SK-N-SH (cell line): ENCODE results near the gene BCAT1. TPM values are rescaled to one million over a fixed set of nuclear protein-coding genes. Genes with fewer than 3 reads are reported as not detected.

Experiments
- CTCF ChIA-PET: fragments of 300-600, 350-600 bp; formaldehyde crosslinking; extraction: SDS; loops from one replicate; lab custom pipeline; 2021; lab: Yijun Ruan, JAX
- POLR2A ChIA-PET: fragments of 350-600 bp; sonication (Branson Sonifier 250); formaldehyde crosslinking; extraction: SDS; loops from one replicate; lab custom pipeline; 2020; ENCODE audit warnings: antibody characterized with exemption, inconsistent platforms; lab: Yijun Ruan, JAX
- DNase-seq: peaks from one replicate; pipeline ENCODE4 v3.0.0; 2012
- H2AFZ ChIP-seq: fragments of 200-600 bp; sonication (generic); 2 replicates; pipeline ENCODE4 v1.8.1; 2016; ENCODE audit warnings: antibody characterized with exemption, mild to moderate bottlenecking, low read depth
- H3F3A ChIP-seq: fragments of 200-600 bp; sonication (generic); replicated peaks from 2 replicates; pipeline ENCODE3; 2016; ENCODE audit warnings: antibody characterized with exemption, mild to moderate bottlenecking; ENCODE audit not compliant: insufficient read depth
- H3K27ac ChIP-seq, 2 experiments: fragments of 200-500 bp in 1 of 2; fragments of 200-600 bp in 1 of 2; sonication (Bioruptor generic) in 1 of 2; sonication (generic), shearing (Covaris generic) in 1 of 2; 2 replicates each; pipeline versions ENCODE4 v1.5.1 to v1.6.1; 2014 to 2016; ENCODE audit warnings: low read depth in 2 of 2, inconsistent platforms in 1 of 2, low read length in 1 of 2, mild to moderate bottlenecking in 1 of 2, mixed read lengths in 1 of 2
- H3K27me3 ChIP-seq: fragments of 200-600 bp; sonication (generic), shearing (Covaris generic); 2 replicates; pipeline ENCODE4 v1.6.1; 2016; ENCODE audit warnings: mixed run types; ENCODE audit not compliant: insufficient read depth
- H3K36me3 ChIP-seq, 2 experiments: fragments of 200-500 bp in 1 of 2; fragments of 200-600 bp in 1 of 2; sonication (Bioruptor generic) in 1 of 2; sonication (generic) in 1 of 2; replicated peaks in 1 of 2; 2 replicates each; pipeline versions ENCODE3 to v1.5.1; 2014 to 2016; ENCODE audit warnings: low read length in 1 of 2, mild to moderate bottlenecking in 1 of 2; ENCODE audit not compliant: insufficient read depth in 2 of 2, control insufficient read depth in 1 of 2
- H3K4me1 ChIP-seq, 2 experiments: fragments of 200-500 bp in 1 of 2; fragments of 200-600 bp in 1 of 2; sonication (Bioruptor generic) in 1 of 2; sonication (generic), shearing (Covaris generic) in 1 of 2; 2 replicates each; pipeline versions ENCODE4 v1.5.1 to v1.6.1; 2014 to 2016; ENCODE audit warnings: low read depth in 1 of 2, low read length in 1 of 2, mixed run types in 1 of 2; ENCODE audit not compliant: insufficient read depth in 2 of 2, control insufficient read depth in 1 of 2
- H3K4me2 ChIP-seq: fragments of 200-600 bp; sonication (generic), shearing (Covaris generic); 2 replicates; pipeline ENCODE4 v1.6.1; 2017; ENCODE audit warnings: mixed run types
- H3K4me3 ChIP-seq, 2 experiments: fragments of 200-500 bp in 1 of 2; fragments of 200-600 bp in 1 of 2; sonication (Bioruptor generic) in 1 of 2; sonication (generic), shearing (Covaris generic) in 1 of 2; 2 replicates each; pipeline versions ENCODE4 v1.5.1 to v1.8.1; 2014 to 2016; ENCODE audit warnings: low read depth in 2 of 2, inconsistent platforms in 1 of 2, low read length in 1 of 2, mild to moderate bottlenecking in 1 of 2, mixed read lengths in 1 of 2, moderate library complexity in 1 of 2
- H3K79me2 ChIP-seq: fragments of 200-600 bp; sonication (generic); 2 replicates; pipeline ENCODE4 v1.8.1; 2017; ENCODE audit warnings: mild to moderate bottlenecking; ENCODE audit not compliant: insufficient read depth
- H3K9ac ChIP-seq: fragments of 200-600 bp; sonication (generic); 2 replicates; pipeline ENCODE4 v1.6.1; 2017; ENCODE audit warnings: mixed run types
- H3K9me2 ChIP-seq: fragments of 200-600 bp; sonication (generic); 2 replicates; pipeline ENCODE4 v1.6.1; 2017; ENCODE audit warnings: mixed run types
- H3K9me3 ChIP-seq: fragments of 200-600 bp; sonication (generic); 2 replicates; pipeline ENCODE4 v1.6.1; 2017; ENCODE audit warnings: mixed run types, mild to moderate bottlenecking, moderate library complexity
- H4K20me1 ChIP-seq: fragments of 200-600 bp; sonication (generic); 2 replicates; pipeline ENCODE4 v1.6.1; 2017; ENCODE audit warnings: mild to moderate bottlenecking, mixed run types; ENCODE audit not compliant: insufficient read depth
- CTCF ChIP-seq: fragments of 200-600 bp; sonication (generic); IDR thresholded peaks from 2 replicates; pipeline ENCODE4 v1.6.1; 2017; ENCODE audit warnings: antibody characterized with exemption, mild to moderate bottlenecking, moderate library complexity
- EZH2phosphoT487 ChIP-seq: fragments of 200-600 bp; sonication (generic); IDR thresholded peaks from 2 replicates; pipeline ENCODE4 v1.6.1; 2017; ENCODE audit warnings: low read depth, mixed run types, mild to moderate bottlenecking, antibody characterized with exemption, moderate library complexity, borderline replicate concordance
- FOXJ3 ChIP-seq: sonication (generic); formaldehyde crosslinking; IDR thresholded peaks from 2 replicates; pipeline ENCODE4 v1.5.1; 2020; ENCODE audit warnings: mild to moderate bottlenecking, missing genetic modification reagents
- TAF1 ChIP-seq: IDR thresholded peaks from 2 replicates; pipeline ENCODE4 v1.6.1; 2012; ENCODE audit warnings: low read depth, mild to moderate bottlenecking, low read length, moderate library complexity, borderline replicate concordance
- TEAD4 ChIP-seq: IDR thresholded peaks from 2 replicates; pipeline ENCODE4 v1.4.0; 2012; ENCODE audit warnings: mild to moderate bottlenecking, borderline replicate concordance; ENCODE audit not compliant: insufficient read depth
- WGBS: methylation state at CpG from one replicate; pipeline ENCODE4 v1.1.6; 2017; ENCODE audit warnings: low lambda C conversion rate; 5-methylcytosine and 5-hydroxymethylcytosine counted together
- polyA plus RNA-seq, 3 experiments: library from polyadenylated mRNA; depleted of rRNA; stranded (reverse); fragments of >200 nt; gene quantifications; 2 replicates each; pipeline ENCODE4 v1.2.3, GENCODE V29; 2012
- TF ChIP-seq, protein P1 (sequence below): IDR thresholded peaks from 2 replicates; pipeline ENCODE4 v1.4.0; 2012; ENCODE audit warnings: low read depth, borderline replicate concordance

The BCAT1 gene
- polyA plus RNA-seq, 1 of the 3 experiments (the other 2 are of a cell fraction), result 7.7 TPM

DNA sequence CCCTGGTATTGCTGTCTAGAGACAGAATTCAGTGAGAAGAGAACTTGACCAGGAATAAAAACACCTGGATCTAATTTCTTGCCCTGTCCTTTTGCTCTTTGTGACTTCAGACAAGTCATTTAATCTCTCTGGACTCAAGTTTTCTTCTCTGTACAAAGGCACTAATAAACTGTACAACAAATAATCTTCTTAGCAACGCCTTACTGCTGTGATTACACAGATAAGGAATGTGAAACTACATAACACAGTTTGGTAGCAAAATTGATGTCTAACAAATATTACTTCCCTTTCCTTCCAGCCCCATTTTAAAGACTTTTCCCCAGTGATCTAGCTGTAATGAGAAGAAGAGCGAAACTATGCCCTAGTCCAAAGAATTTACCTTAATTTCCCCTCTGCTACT, 69.3 kb downstream of the BCAT1 start:
- H2AFZ ChIP-seq, result no peak overlapping the region
- no peaks in the 10 kb centered on the region for H3K4me1 ChIP-seq
- H3F3A ChIP-seq, result peaks cover 6% of the 10 kb centered on the region
- H3K9me2 ChIP-seq, result no peaks in the 10 kb centered on the region
- DNase-seq, result no peak
- H4K20me1 ChIP-seq, result no peaks in the 10 kb centered on the region
- ChIA-PET POLR2A (no interaction called here), CTCF (interaction anchor here (1.3 kb wide), 1 partner anchor 28 kb away, joined by 4 read pairs; no protein-coding TSS in a partner anchor)
- no peak overlapping the region for H3K4me3 ChIP-seq
- peaks cover 36% of the 10 kb centered on the region for H3K79me2 ChIP-seq
- H3K4me2 ChIP-seq, result no peak overlapping the region
- no peaks in the 10 kb centered on the region for H3K9me3 ChIP-seq
- peaks cover 34 to 62% of the 10 kb centered on the region in 2 experiments for H3K36me3 ChIP-seq
- WGBS, result 87% methylated on average over 2 of the region's 2 CpGs
- H3K27ac ChIP-seq, result 0 out of 4 replicates have a peak overlapping the region, but pooled peaks of 1 of the 2 experiments have one; percentile 22
- H3K9ac ChIP-seq, result no peak overlapping the region
- H3K27me3 ChIP-seq, result no peaks in the 10 kb centered on the region
- TF ChIP-seq FOXJ3, result no peak

GRCh38 chr12:24875014-24875413, 73.9 kb downstream of the BCAT1 start:
- 98% methylated on average over 3 of the region's 3 CpGs for WGBS
- no peaks in the 10 kb centered on the region for H4K20me1 ChIP-seq
- ChIA-PET POLR2A (no interaction called here), CTCF (interaction anchor here (3.7 kb wide), 1 partner anchor 22 kb away, joined by 14 read pairs; no protein-coding TSS in a partner anchor)
- TF ChIP-seq EZH2phosphoT487 (no peak), TEAD4 (no peak), TAF1 (no peak), CTCF (no peak)
- TF ChIP-seq, protein P1, sequence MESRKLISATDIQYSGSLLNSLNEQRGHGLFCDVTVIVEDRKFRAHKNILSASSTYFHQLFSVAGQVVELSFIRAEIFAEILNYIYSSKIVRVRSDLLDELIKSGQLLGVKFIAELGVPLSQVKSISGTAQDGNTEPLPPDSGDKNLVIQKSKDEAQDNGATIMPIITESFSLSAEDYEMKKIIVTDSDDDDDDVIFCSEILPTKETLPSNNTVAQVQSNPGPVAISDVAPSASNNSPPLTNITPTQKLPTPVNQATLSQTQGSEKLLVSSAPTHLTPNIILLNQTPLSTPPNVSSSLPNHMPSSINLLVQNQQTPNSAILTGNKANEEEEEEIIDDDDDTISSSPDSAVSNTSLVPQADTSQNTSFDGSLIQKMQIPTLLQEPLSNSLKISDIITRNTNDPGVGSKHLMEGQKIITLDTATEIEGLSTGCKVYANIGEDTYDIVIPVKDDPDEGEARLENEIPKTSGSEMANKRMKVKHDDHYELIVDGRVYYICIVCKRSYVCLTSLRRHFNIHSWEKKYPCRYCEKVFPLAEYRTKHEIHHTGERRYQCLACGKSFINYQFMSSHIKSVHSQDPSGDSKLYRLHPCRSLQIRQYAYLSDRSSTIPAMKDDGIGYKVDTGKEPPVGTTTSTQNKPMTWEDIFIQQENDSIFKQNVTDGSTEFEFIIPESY, result no peak
- H3K9me2 ChIP-seq, result no peaks in the 10 kb centered on the region
- no peak overlapping the region for H3K27ac ChIP-seq
- no peak overlapping the region for H3K4me3 ChIP-seq
- DNase-seq, result no peak
- no peak overlapping the region for H3K9ac ChIP-seq
- H3K79me2 ChIP-seq, result peaks cover 14% of the 10 kb centered on the region
- H3K27me3 ChIP-seq, result no peaks in the 10 kb centered on the region
- peaks cover 7% of the 10 kb centered on the region for H3F3A ChIP-seq
- no peaks in the 10 kb centered on the region for H3K9me3 ChIP-seq
- no peak overlapping the region for H2AFZ ChIP-seq
- H3K36me3 ChIP-seq, result peaks cover 50 to 82% of the 10 kb centered on the region in 2 experiments
- no peak overlapping the region for H3K4me2 ChIP-seq
- H3K4me1 ChIP-seq, result peaks cover 0 to 2% of the 10 kb centered on the region in 2 experiments; a peak in 1 of 4 replicates
